ENCODE data around the gene BSG. TPM values are rescaled to one million over a fixed set of nuclear protein-coding genes. Genes with fewer than 3 reads are reported as not detected.

Gene BSG
- total and polyA plus RNA-seq, 7 experiments from 2014 or later = 109 to 349 (median 159) TPM

- no peak overlapping the region for H3K4me3 ChIP-seq (ENCODE audit: low read length)
- Mint-ChIP-seq H3K9me3 (peaks cover 0 to 15% (median 0%) of the 10 kb centered on the region in 11 donors), H3K4me3 (peak overlapping the region in 5 of 10 donors; percentile 44 to 80 (median 68)), H3K27me3 (peaks cover 0 to 4% (median 0%) of the 10 kb centered on the region in 5 donors), H3K4me1 (peaks cover 12 to 43% (median 33%) of the 10 kb centered on the region in 7 donors), H3K36me3 (peaks cover 0 to 3% (median 0%) of the 10 kb centered on the region in 5 donors), H3K27ac (peak overlapping the region; percentile 20 to 96 (median 73))
- peaks cover 0 to 8% (median 0%) of the 10 kb centered on the region in 3 experiments for H3K36me3 ChIP-seq (ENCODE audit: control insufficient read depth in 2 of 3, insufficient read depth in 3 of 3, low read length in 3 of 3)
- no peak overlapping the region for H3K27ac ChIP-seq (ENCODE audit: low read depth, low read length)
- no peaks in the 10 kb centered on the region for H3K9me3 ChIP-seq (ENCODE audit: control insufficient read depth in 2 of 3, low read length in 3 of 3)
- DNase-seq (peak in 1 of 9 donors; percentile 36), ATAC-seq (no peak)
- ChIA-PET CTCF (no interaction called here), POLR2A (interaction anchor here (0.6 to 0.7 kb wide), 2 partner anchors 24 to 60 kb away, joined by 3 read pairs; no protein-coding TSS in a partner anchor)
- no peaks in the 10 kb centered on the region for H3K27me3 ChIP-seq (ENCODE audit: control insufficient read depth in 2 of 2, insufficient read depth in 2 of 2, low read length in 2 of 2)
- intact Hi-C loops (cut with micrococcal nuclease) = loop anchor here in 1 of 2 donors (5.0 kb wide), 2 partner anchors 42 to 92 kb away; partner anchors contain the start of gene RNF126
- peaks cover 16 to 19% of the 10 kb centered on the region in 2 donors for H3K4me1 ChIP-seq (ENCODE audit: control insufficient read depth in 2 of 2, insufficient read depth in 2 of 2, low read length in 2 of 2)
Observed at GRCh38 chr19:570251-570686, 2.1 kb upstream of the BSG start.

- POLR2A ChIA-PET = interaction anchor here (1.0 kb wide), 1 partner anchor 39 kb away, joined by 7 read pairs; the partner anchor contains the start of gene CDC34
- intact Hi-C loops (cut with micrococcal nuclease) = loop anchor here in 1 of 2 donors (1.0 to 5.0 kb wide), 3 partner anchors 41 to 91 kb away; partner anchors contain the start of gene RNF126
- ATAC-seq (peak; percentile 35), DNase-seq (peak in 8 of 9 donors; percentile 51 to 81 (median 72))
- H3K27ac Mint-ChIP-seq = peak overlapping the region; percentile 92 to 99 (median 96)
- Histone ChIP-seq H3K27ac (ENCODE audit: low read depth, low read length) (peak overlapping the region; percentile 83), H3K27me3 (ENCODE audit: control insufficient read depth in 2 of 2, insufficient read depth in 2 of 2, low read length in 2 of 2) (no peaks in the 10 kb centered on the region), H3K4me3 (ENCODE audit: low read length) (peak overlapping the region; percentile 75), H3K36me3 (ENCODE audit: control insufficient read depth in 2 of 3, insufficient read depth in 3 of 3, low read length in 3 of 3) (peaks cover 0 to 8% (median 0%) of the 10 kb centered on the region in 3 experiments), H3K4me1 (ENCODE audit: control insufficient read depth in 2 of 2, insufficient read depth in 2 of 2, low read length in 2 of 2) (peaks cover 16 to 19% of the 10 kb centered on the region in 2 donors), H3K9me3 (ENCODE audit: control insufficient read depth in 2 of 3, low read length in 3 of 3) (no peaks in the 10 kb centered on the region)
- H3K9me3 Mint-ChIP-seq = peaks cover 0 to 15% (median 0%) of the 10 kb centered on the region in 11 donors
- CTCF ChIA-PET = interaction anchor here (0.8 kb wide), 1 partner anchor 65 kb away, joined by 3 read pairs; no protein-coding TSS in a partner anchor
- peaks cover 12 to 44% (median 33%) of the 10 kb centered on the region in 7 donors for H3K4me1 Mint-ChIP-seq
- peak overlapping the region; percentile 87 to 99 (median 96) for H3K4me3 Mint-ChIP-seq
- peaks cover 0 to 4% (median 0%) of the 10 kb centered on the region in 5 donors for H3K27me3 Mint-ChIP-seq
- H3K36me3 Mint-ChIP-seq = peaks cover 0 to 3% (median 0%) of the 10 kb centered on the region in 5 donors
Observed at GRCh38 chr19:570937-571565, 1.3 kb upstream of the BSG start.

GRCh38 chr19:571566-571974, 826 bp upstream of the BSG start:
- POLR2A ChIA-PET = interaction anchor here (0.6 to 1.1 kb wide), 6 partner anchors 12 to 109 kb away, joined by 3 to 7 read pairs (median 4); partner anchors contain the start of genes CDC34 and GZMM
- Histone ChIP-seq H3K4me1 (ENCODE audit: control insufficient read depth in 2 of 2, insufficient read depth in 2 of 2, low read length in 2 of 2) (peaks cover 16 to 19% of the 10 kb centered on the region in 2 donors), H3K4me3 (ENCODE audit: low read length) (peak overlapping the region; percentile 75), H3K36me3 (ENCODE audit: control insufficient read depth in 2 of 3, insufficient read depth in 3 of 3, low read length in 3 of 3) (peaks cover 0 to 8% (median 0%) of the 10 kb centered on the region in 3 experiments), H3K27ac (ENCODE audit: low read depth, low read length) (peak overlapping the region; percentile 83), H3K9me3 (ENCODE audit: control insufficient read depth in 2 of 3, low read length in 3 of 3) (no peaks in the 10 kb centered on the region), H3K27me3 (ENCODE audit: control insufficient read depth in 2 of 2, insufficient read depth in 2 of 2, low read length in 2 of 2) (no peaks in the 10 kb centered on the region)
- no peak for ATAC-seq
- CTCF ChIA-PET = interaction anchor here (0.8 kb wide), 1 partner anchor 65 kb away, joined by 3 read pairs; no protein-coding TSS in a partner anchor
- Mint-ChIP-seq H3K27ac (peak overlapping the region; percentile 92 to 99 (median 96)), H3K4me3 (peak overlapping the region; percentile 87 to 99 (median 96)), H3K9me3 (peaks cover 0 to 15% (median 0%) of the 10 kb centered on the region in 11 donors), H3K36me3 (peaks cover 0 to 3% (median 0%) of the 10 kb centered on the region in 5 donors), H3K27me3 (peaks cover 0 to 4% (median 0%) of the 10 kb centered on the region in 5 donors), H3K4me1 (peaks cover 12 to 45% (median 32%) of the 10 kb centered on the region in 7 donors)
- DNase-seq = peak in 1 of 9 donors; percentile 35
- intact Hi-C loops (cut with micrococcal nuclease) = loop anchor here in 1 of 2 donors (1.0 to 5.0 kb wide), 3 partner anchors 41 to 91 kb away; partner anchors contain the start of gene RNF126

GRCh38 chr19:572743-573518, 535 bp downstream of the BSG start:
- H3K36me3 ChIP-seq (ENCODE audit: control insufficient read depth in 2 of 3, insufficient read depth in 3 of 3, low read length in 3 of 3) = peaks cover 0 to 14% (median 0%) of the 10 kb centered on the region in 3 experiments
- Mint-ChIP-seq H3K27ac (peak overlapping the region; percentile 84 to 98 (median 92)), H3K4me3 (peak overlapping the region; percentile 87 to 98 (median 91)), H3K4me1 (peaks cover 12 to 49% (median 36%) of the 10 kb centered on the region in 7 donors), H3K36me3 (peaks cover 0 to 3% (median 0%) of the 10 kb centered on the region in 5 donors), H3K27me3 (peaks cover 0 to 4% (median 0%) of the 10 kb centered on the region in 5 donors), H3K9me3 (peaks cover 0 to 15% (median 0%) of the 10 kb centered on the region in 11 donors)
- peak overlapping the region; percentile 75 for H3K4me3 ChIP-seq (ENCODE audit: low read length)
- peaks cover 16 to 19% of the 10 kb centered on the region in 2 donors for H3K4me1 ChIP-seq (ENCODE audit: control insufficient read depth in 2 of 2, insufficient read depth in 2 of 2, low read length in 2 of 2)
- ChIA-PET CTCF (no interaction called here), POLR2A (interaction anchor here (0.5 to 0.8 kb wide), 2 partner anchors 11 to 324 kb away, joined by 3 to 4 read pairs; no protein-coding TSS in a partner anchor)
- H3K27me3 ChIP-seq (ENCODE audit: control insufficient read depth in 2 of 2, insufficient read depth in 2 of 2, low read length in 2 of 2) = no peaks in the 10 kb centered on the region
- H3K27ac ChIP-seq (ENCODE audit: low read depth, low read length) = peak overlapping the region; percentile 93
- no peaks in the 10 kb centered on the region for H3K9me3 ChIP-seq (ENCODE audit: control insufficient read depth in 2 of 3, low read length in 3 of 3)
- DNase-seq = peak in 1 of 9 donors; percentile 45
- no peak for ATAC-seq
- intact Hi-C loops (cut with micrococcal nuclease) = loop anchor here (1.0 to 5.0 kb wide), 13 partner anchors 16 to 320 kb away; partner anchors contain the start of genes CDC34 (in 2 of the 2), POLRMT (in 2 of the 2), PTBP1 (in 2 of the 2) and RNF126 (in 2 of the 2)

- intact Hi-C loops (cut with micrococcal nuclease) = loop anchor here (2.0 to 5.0 kb wide), 4 partner anchors 15 to 319 kb away; partner anchors contain the start of genes HCN2 (in 1 of the 2), MED16 (in 1 of the 2), RNF126 (in 1 of the 2) and RNU6-9 (in 1 of the 2)
- H3K4me1 Mint-ChIP-seq = peaks cover 12 to 49% (median 36%) of the 10 kb centered on the region in 7 donors
- ChIA-PET POLR2A (no interaction called here), CTCF (no interaction called here)
- H3K27ac Mint-ChIP-seq = peak overlapping the region in 8 of 9 donors; percentile 48 to 88 (median 68)
- no peaks in the 10 kb centered on the region for H3K27me3 ChIP-seq (ENCODE audit: control insufficient read depth in 2 of 2, insufficient read depth in 2 of 2, low read length in 2 of 2)
- DNase-seq (no peak), ATAC-seq (no peak)
- H3K9me3 ChIP-seq (ENCODE audit: control insufficient read depth in 2 of 3, low read length in 3 of 3) = no peaks in the 10 kb centered on the region
- peaks cover 16 to 19% of the 10 kb centered on the region in 2 donors for H3K4me1 ChIP-seq (ENCODE audit: control insufficient read depth in 2 of 2, insufficient read depth in 2 of 2, low read length in 2 of 2)
- H3K36me3 ChIP-seq (ENCODE audit: control insufficient read depth in 2 of 3, insufficient read depth in 3 of 3, low read length in 3 of 3) = peaks cover 0 to 19% (median 0%) of the 10 kb centered on the region in 3 experiments
- peak overlapping the region; percentile 75 for H3K4me3 ChIP-seq (ENCODE audit: low read length)
- H3K36me3 Mint-ChIP-seq = peaks cover 0 to 3% (median 2%) of the 10 kb centered on the region in 5 donors
- H3K9me3 Mint-ChIP-seq = peaks cover 0 to 15% (median 0%) of the 10 kb centered on the region in 11 donors
- H3K27me3 Mint-ChIP-seq = peaks cover 0 to 4% (median 0%) of the 10 kb centered on the region in 5 donors
- H3K27ac ChIP-seq (ENCODE audit: low read depth, low read length) = peak overlapping the region; percentile 93
- peak overlapping the region; percentile 79 to 96 (median 86) for H3K4me3 Mint-ChIP-seq
Observed at GRCh38 chr19:573519-573825, 1.1 kb downstream of the BSG start.
